Activated naive CD4-positive, alpha-beta T cell treated with anti-CD3 and anti-CD28 coated beads, Interleukin-2, amount 50 U/mL, for 72 hours (primary cell): ENCODE results near the gene LUZP1. TPM values are rescaled to one million over a fixed set of nuclear protein-coding genes. Genes with fewer than 3 reads are reported as not detected.

Experiments
- ATAC-seq, 2 donors: fragments of 150-1000 bp; cut with Tn5 transposase; 2 replicates each; pipeline ENCODE4 v1.10.0; 2021; ENCODE audit warnings: mild to moderate bottlenecking in 2 of 2, moderate library complexity in 2 of 2
- DNase-seq, 2 donors: peaks; one replicate each; pipeline ENCODE4 v3.0.0; 2021 to 2022; ENCODE audit warnings: low spot score in 2 of 2
- H3K27ac Mint-ChIP-seq, 2 donors: one replicate each; pipeline ENCODE4 v1.8.0; 2022; ENCODE audit warnings: mild to moderate bottlenecking in 2 of 2, mixed read lengths in 2 of 2
- H3K36me3 Mint-ChIP-seq, 2 donors: one replicate each; pipeline ENCODE4 v1.8.0; 2022; ENCODE audit warnings: mixed read lengths in 2 of 2
- H3K9me3 Mint-ChIP-seq, 2 donors: one replicate each; pipeline ENCODE4 v1.8.0; 2022; ENCODE audit warnings: mixed read lengths in 2 of 2
- total RNA-seq, 2 donors: library from RNA; stranded (reverse); gene quantifications; one replicate each; pipeline ENCODE4 v1.2.3, GENCODE V29; 2022

Gene LUZP1
- total RNA-seq, 2 donors from 2014 or later: 18.5 to 21.4 TPM

- ATAC-seq: peak in 1 of 2 donors; percentile 22
- peaks cover 0 to 5% of the 10 kb centered on the region in 2 donors for H3K9me3 Mint-ChIP-seq
- H3K36me3 Mint-ChIP-seq: no peaks in the 10 kb centered on the region
- no peak overlapping the region for H3K27ac Mint-ChIP-seq
- no peak for DNase-seq
Measured at GRCh38 chr1:23169727-23170335, 1.2 kb upstream of the LUZP1 start.

- no peak for DNase-seq
- no peak for ATAC-seq
- H3K9me3 Mint-ChIP-seq: peaks cover 0 to under 1% of the 10 kb centered on the region in 2 donors
- H3K27ac Mint-ChIP-seq: peak overlapping the region in 1 of 2 donors; percentile 91
- H3K36me3 Mint-ChIP-seq: no peaks in the 10 kb centered on the region
Measured at GRCh38 chr1:23169195-23169575, 529 bp upstream of the LUZP1 start.

GRCh38 chr1:23168079-23168444 lies 594 bp downstream of the LUZP1 start:
- no peaks in the 10 kb centered on the region for H3K36me3 Mint-ChIP-seq
- H3K27ac Mint-ChIP-seq: peak overlapping the region; percentile 91 to 92
- ATAC-seq (peak; percentile 61 to 69), DNase-seq (peak in 1 of 2 donors; percentile 21)
- H3K9me3 Mint-ChIP-seq: no peaks in the 10 kb centered on the region

- no peaks in the 10 kb centered on the region for H3K9me3 Mint-ChIP-seq
Measured at GRCh38 chr1:23167353-23168078, 1.1 kb downstream of the LUZP1 start.

GRCh38 chr1:23166854-23167253 lies 1.8 kb downstream of the LUZP1 start:
- H3K9me3 Mint-ChIP-seq: no peaks in the 10 kb centered on the region
- H3K36me3 Mint-ChIP-seq: no peaks in the 10 kb centered on the region
- no peak overlapping the region for H3K27ac Mint-ChIP-seq
- DNase-seq: no peak
- ATAC-seq: no peak

More at GRCh38 chr1:23167353-23168078, 1.1 kb downstream of the LUZP1 start:
- peak; percentile 32 to 41 for ATAC-seq
- DNase-seq: peak; percentile 30 to 62
- Mint-ChIP-seq H3K36me3 (no peaks in the 10 kb centered on the region), H3K27ac (no peak overlapping the region)

DNA sequence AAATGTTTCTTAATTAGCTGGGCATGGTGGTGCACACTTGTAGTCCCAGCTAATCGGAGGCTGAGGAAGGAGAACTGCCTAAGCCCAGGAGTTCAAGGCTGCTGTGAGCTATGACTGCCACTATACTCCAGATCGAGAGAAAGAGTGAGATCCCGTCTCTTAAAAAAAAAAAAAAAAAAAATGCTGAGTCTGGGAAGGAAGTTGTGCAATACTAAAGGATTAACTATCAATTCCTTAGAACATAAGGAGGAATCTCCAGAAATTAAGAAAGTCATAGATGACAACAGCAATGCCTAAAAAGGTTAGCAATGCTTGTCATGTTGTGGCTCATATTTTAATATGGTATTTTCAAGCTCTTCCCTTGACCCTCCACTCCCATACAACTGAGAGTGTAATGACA lies 5.3 kb downstream of the LUZP1 start:
- H3K27ac Mint-ChIP-seq: no peak overlapping the region
- H3K9me3 Mint-ChIP-seq: no peaks in the 10 kb centered on the region
- no peaks in the 10 kb centered on the region for H3K36me3 Mint-ChIP-seq
- ATAC-seq (no peak), DNase-seq (no peak)

- no peak for ATAC-seq
- no peaks in the 10 kb centered on the region for H3K36me3 Mint-ChIP-seq
- no peaks in the 10 kb centered on the region for H3K9me3 Mint-ChIP-seq
- no peak overlapping the region for H3K27ac Mint-ChIP-seq
- no peak for DNase-seq
Measured at GRCh38 chr1:23159963-23160877, 8.4 kb downstream of the LUZP1 start.

DNA sequence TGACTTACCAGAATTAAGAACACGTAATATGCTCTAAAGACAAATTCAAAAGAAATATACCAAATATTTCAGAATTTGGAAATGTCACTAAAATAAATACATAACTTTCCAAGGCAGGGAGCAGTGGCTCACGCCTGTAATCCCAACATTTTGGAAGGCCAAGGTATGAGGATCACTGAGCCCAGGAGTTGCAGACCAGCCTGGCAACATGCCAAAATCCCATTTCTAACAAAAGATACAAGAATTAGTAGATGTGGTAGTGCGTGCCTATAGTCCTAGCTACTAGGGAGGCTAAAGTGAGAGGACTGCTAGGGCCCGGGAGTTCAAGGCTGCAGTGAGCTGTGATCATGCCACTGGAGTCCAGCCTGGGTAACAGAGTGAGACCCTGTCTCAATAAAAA lies 11.7 kb downstream of the LUZP1 start:
- no peak for ATAC-seq
- no peak overlapping the region for H3K27ac Mint-ChIP-seq
- H3K36me3 Mint-ChIP-seq: peaks cover 0 to 6% of the 10 kb centered on the region in 2 donors
- no peak for DNase-seq
- no peaks in the 10 kb centered on the region for H3K9me3 Mint-ChIP-seq

DNA sequence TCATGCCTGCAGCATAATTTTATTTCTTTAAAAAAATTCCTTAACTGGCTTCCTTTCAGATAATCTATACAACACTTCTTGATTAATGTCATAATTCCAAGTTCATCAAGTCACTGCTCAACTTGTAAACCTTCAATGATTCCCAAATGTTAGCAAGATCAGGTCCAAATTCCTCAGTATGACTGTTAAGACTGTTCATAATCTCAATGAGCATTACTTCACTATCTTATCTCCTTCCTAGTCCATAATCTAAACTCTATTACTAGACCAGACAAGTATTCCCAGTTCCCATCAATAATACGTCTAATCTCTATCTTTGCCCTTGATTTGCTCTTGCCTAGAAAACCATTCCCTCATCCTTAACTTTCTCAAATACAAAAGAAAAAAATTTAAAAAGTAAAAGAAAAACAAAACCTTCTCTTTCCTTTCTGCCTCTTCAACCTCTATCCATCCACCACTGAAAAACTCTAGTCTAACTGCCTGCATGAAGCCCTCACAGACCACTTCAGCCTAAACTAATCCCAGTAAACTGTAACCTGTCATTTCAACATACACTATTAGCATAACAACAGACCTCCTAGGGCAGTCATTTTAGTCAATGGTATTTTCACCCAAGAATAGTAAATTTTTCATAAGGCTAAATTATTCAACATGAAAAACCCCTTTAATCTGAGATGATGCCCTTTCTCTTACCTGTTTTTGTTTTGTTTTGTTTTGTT lies 15.5 kb downstream of the LUZP1 start:
- DNase-seq (no peak), ATAC-seq (no peak)
- peak overlapping the region in 1 of 2 donors; percentile 6 for H3K27ac Mint-ChIP-seq
- no peaks in the 10 kb centered on the region for H3K9me3 Mint-ChIP-seq
- peaks cover 0 to 6% of the 10 kb centered on the region in 2 donors for H3K36me3 Mint-ChIP-seq

DNA sequence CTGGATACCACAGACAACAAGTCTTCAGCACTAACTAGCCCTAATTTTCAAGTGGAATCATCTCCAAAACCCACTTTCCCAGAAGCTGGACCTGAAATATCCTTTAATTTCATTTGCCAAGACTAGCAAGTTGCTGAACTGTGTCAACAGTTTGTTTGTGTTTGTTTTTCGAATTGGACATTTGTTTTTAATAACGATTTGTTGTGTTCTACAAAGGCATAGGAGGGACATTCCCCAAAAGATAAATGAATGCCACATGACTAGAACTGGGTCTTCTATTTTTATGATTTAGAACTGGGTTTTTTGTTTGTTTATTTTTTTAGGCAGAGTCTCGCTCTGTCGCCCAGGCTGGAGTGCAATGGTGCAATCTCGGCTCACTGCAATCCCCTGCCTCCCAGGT lies 17.9 kb downstream of the LUZP1 start:
- Mint-ChIP-seq H3K36me3 (peaks cover 0 to 6% of the 10 kb centered on the region in 2 donors), H3K9me3 (no peaks in the 10 kb centered on the region), H3K27ac (no peak overlapping the region)
- DNase-seq: no peak
- no peak for ATAC-seq

DNA sequence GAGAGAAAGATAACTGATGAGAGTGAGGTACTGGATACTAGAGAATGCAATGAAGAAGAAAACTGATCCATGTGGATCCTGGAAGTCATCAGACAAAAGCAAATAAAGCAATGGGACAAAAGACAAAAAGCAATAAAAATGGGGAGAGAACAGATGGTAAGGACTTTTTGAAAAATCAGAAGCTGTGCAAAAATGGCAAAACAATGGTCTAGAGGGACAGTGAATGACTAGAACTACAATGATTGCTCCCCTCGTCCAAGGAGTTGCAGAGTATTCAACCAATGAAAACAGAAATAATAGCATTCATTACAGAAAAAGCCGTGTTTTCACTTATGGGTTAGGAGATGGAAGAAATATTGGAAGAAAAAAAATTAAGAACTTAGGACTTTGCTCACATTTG lies 18.5 kb downstream of the LUZP1 start:
- DNase-seq: no peak

DNA sequence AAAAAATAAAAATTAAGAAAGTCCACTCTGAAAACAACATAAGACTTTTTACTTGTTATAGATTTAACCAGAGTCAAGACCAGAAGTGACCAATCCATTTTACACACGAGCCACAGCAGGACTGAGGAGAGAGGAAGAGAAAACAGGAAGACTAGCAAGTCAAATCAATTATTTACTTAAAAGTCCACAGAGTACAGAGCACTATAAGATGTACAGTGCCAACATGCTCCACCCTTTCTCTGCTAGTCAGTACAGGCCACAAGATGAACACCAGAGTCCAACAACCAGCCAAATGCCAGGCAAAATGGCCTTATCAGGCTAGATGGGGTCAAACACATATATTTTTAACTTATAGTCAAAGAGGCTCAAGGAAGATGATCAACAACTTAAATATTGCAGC lies 19.5 kb downstream of the LUZP1 start:
- Mint-ChIP-seq H3K27ac (peak overlapping the region in 1 of 2 donors; percentile 47), H3K9me3 (no peaks in the 10 kb centered on the region), H3K36me3 (no peaks in the 10 kb centered on the region)
- DNase-seq (no peak), ATAC-seq (no peak)

More for the DNA sequence above, 18.5 kb downstream of the LUZP1 start:
- no peaks in the 10 kb centered on the region for H3K9me3 Mint-ChIP-seq
- H3K27ac Mint-ChIP-seq: no peak overlapping the region
- no peak for ATAC-seq
- H3K36me3 Mint-ChIP-seq: peaks cover 0 to 6% of the 10 kb centered on the region in 2 donors

DNA sequence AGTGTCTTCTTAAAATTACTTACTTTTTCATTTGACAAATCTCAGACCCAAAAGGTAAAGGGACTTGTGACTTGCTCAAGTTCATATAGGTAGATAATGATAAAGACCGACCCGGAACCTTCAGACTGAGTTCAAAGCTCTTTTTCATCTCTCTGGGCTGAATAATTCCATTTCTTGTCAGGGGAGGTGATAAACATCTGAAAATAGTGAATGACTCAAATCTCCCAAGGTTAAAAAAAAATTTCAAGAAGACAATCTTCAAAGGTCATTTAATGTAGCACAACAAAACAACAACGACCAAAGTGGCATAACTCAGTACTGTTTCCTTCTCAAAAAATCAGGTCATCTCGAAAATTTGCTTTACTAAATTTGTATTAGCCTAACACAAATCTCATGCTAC lies 20.6 kb downstream of the LUZP1 start:
- Mint-ChIP-seq H3K27ac (peak overlapping the region; percentile 18 to 60), H3K36me3 (no peaks in the 10 kb centered on the region), H3K9me3 (no peaks in the 10 kb centered on the region)
- ATAC-seq (peak; percentile 90 to 98), DNase-seq (no peak)

DNA sequence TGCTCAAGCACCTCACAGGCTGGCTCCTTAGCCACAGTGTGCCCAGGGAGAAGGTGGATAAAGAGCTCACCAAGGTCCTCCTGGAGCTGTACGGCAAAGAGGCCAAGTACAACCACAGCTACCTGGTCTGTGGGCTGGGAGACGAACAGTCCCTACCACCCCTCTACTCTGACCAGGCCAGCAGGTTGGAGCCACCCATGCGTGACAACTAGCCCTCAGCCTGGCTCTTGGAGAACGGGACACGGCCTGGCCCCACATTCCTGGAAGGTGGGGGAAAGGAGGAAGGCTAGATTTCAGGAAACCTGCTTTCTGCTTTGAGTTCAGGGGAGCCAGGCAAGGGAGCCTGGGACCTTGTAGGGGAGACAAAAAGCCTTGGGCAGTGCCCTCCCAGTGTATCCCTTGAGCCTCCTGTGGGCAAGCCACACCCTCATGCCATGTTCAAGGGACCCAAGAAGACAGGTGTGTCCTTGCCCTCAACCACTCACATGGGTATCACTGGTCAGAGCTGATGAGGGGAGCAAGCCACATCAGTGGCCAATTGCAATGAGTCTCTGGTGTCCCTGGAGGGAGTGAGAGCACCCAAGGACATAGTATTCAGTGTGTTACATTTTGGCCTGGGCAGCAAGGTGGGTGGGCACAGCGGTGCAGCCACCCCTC lies 27.6 kb downstream of the LUZP1 start:
- peaks cover 0 to 4% of the 10 kb centered on the region in 2 donors for H3K36me3 Mint-ChIP-seq
- ATAC-seq (no peak), DNase-seq (no peak)
- H3K27ac Mint-ChIP-seq: peak overlapping the region in 1 of 2 donors; percentile 68
- H3K9me3 Mint-ChIP-seq: no peaks in the 10 kb centered on the region

DNA sequence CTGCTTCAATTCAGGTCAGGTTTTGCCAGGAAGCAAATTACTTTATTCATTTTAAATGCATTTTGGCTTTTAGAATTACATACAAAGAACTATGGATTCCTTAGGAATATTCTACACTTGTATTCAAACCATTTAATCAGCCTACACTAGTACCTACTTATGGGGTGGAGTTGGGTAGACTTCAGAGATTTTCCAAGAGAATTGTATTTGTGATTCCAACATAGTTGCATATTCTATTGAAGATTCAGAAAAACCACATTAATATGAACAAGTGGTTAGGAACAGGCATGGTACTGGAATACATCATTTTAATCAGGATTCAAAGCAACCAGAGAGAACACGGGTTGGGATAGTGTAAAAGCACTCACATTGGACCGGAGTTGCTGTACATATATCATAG lies 33.4 kb downstream of the LUZP1 start:
- H3K27ac Mint-ChIP-seq: no peak overlapping the region
- ATAC-seq (no peak), DNase-seq (no peak)
- H3K36me3 Mint-ChIP-seq: no peaks in the 10 kb centered on the region
- no peaks in the 10 kb centered on the region for H3K9me3 Mint-ChIP-seq

DNA sequence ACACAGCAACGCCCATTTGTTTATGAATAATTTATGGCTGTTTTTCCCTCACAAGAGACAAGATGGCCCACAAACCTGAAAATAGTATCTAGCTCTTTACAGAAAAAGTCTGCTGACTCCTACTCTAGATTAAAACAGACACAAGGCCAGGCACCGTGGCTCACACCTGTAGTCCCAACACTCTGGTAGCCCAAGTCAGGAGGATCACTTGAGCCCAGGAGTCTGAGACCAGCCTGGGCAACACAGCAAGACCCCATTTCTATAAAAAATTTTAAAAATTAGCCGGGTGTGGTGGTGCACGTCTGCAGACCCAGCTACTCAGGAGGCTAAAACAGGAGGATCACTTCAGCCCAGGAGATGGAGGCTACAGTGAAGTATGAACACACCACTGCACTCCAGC lies 34.6 kb downstream of the LUZP1 start:
- no peak for ATAC-seq
- no peaks in the 10 kb centered on the region for H3K36me3 Mint-ChIP-seq
- H3K27ac Mint-ChIP-seq: peak overlapping the region in 1 of 2 donors; percentile 62
- H3K9me3 Mint-ChIP-seq: no peaks in the 10 kb centered on the region
- DNase-seq: no peak
